ENCODE results near the gene CSMD2. TPM values are rescaled to one million over a fixed set of nuclear protein-coding genes. Genes with fewer than 3 reads are reported as not detected.

Gene CSMD2
- total RNA-seq, 1 donor from 2014 or later: 1.8 TPM

DNA sequence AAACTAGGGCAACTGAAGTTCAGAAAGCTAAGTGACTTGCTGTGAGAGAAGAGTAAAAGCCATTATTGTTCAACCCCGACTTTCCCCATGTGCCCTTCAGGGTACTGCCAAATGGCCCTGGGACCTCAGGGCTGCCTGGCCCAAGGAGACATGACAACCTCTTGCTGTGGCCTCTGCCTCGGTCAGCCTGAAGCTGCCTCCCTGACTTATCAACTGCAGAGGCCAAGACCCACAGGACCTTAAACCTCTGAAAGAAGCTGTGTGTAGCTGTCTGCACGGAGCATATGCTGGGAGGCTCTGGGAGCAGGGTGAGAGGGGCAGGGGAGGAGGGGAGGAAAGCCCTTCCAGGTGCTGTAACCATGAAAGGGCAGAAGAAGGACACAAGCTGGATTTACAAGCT is 265.3 kb downstream of the CSMD2 start:
- peaks cover 27% of the 10 kb centered on the region for H3K27me3 Mint-ChIP-seq
- no peaks in the 10 kb centered on the region for H3K36me3 Mint-ChIP-seq
- H3K4me1 Mint-ChIP-seq (ENCODE audit: unreplicated experiment): no peaks in the 10 kb centered on the region
- no peak for DNase-seq (ENCODE audit: extremely low spot score, unreplicated experiment)
- no peak overlapping the region for H3K27ac Mint-ChIP-seq
- H3K9me3 Mint-ChIP-seq: no peaks in the 10 kb centered on the region
- TF ChIP-seq CTCF (conservative IDR thresholded peaks at IDR 0.05): no peak
- H3K4me3 Mint-ChIP-seq: no peak overlapping the region

GRCh38 chr1:33898881-33899280 is 266.1 kb downstream of the CSMD2 start:
- TF ChIP-seq CTCF (conservative IDR thresholded peaks at IDR 0.05): no peak
- Mint-ChIP-seq H3K4me1 (ENCODE audit: unreplicated experiment) (no peaks in the 10 kb centered on the region), H3K27ac (no peak overlapping the region), H3K36me3 (no peaks in the 10 kb centered on the region), H3K4me3 (no peak overlapping the region), H3K27me3 (peaks cover 27% of the 10 kb centered on the region), H3K9me3 (no peaks in the 10 kb centered on the region)
- no peak for DNase-seq (ENCODE audit: extremely low spot score, unreplicated experiment)

DNA sequence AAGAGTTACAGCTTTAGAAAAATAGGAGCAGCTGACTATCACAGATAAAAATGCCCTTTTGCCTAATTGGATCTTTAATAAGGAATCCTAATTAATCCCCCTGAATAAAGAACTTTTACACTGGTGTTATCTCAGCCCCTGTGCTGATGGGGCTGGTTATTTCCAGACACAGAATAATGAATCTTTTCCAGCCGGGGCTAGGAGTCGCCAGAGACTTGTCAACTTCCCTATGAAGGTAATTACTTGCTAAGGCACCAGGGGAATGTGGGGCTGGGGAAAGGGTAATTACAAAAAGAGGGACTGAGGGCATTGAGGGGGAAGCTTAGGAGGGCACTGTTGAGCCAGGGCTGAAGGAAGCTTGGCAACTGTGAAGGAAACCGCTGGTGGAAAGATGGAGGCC is 266.6 kb downstream of the CSMD2 start:
- Mint-ChIP-seq H3K36me3 (no peaks in the 10 kb centered on the region), H3K9me3 (no peaks in the 10 kb centered on the region), H3K4me3 (no peak overlapping the region), H3K4me1 (ENCODE audit: unreplicated experiment) (no peaks in the 10 kb centered on the region), H3K27me3 (peaks cover 22% of the 10 kb centered on the region), H3K27ac (no peak overlapping the region)
- no peak for TF ChIP-seq CTCF (conservative IDR thresholded peaks at IDR 0.05)
- no peak for DNase-seq (ENCODE audit: extremely low spot score, unreplicated experiment)

DNA sequence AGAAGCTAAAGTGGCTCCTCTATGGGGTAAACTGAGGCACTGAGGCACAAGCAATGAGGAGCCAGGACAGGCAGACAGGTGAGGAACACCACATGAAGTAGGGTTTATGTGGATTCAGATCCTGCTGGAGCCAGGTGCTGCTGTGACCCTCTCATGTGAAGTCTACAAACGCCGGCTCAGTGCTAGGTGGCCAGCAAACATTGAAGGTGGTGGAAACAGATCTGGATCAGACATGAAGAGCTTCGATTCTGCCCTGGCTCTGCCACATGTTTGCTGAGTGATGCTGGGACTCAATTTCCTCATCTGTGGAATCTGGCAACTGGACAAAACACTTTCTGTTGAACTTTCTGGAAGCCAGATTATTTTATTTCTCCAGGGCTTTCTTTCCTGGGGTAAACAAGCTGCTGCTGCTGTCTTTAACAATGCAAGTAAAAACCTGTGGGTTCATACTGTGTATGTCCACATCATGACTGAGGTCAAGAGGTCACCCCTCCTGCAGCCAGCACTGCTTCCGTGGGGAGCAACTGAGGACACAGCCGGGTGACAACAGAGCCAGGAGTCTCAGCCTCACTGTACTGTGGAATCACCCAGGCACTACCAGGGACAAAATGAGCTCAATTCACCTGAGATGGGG is 267.8 kb downstream of the CSMD2 start:
- Mint-ChIP-seq H3K4me3 (no peak overlapping the region), H3K27ac (no peak overlapping the region), H3K36me3 (no peaks in the 10 kb centered on the region), H3K4me1 (ENCODE audit: unreplicated experiment) (no peaks in the 10 kb centered on the region), H3K27me3 (peaks cover 15% of the 10 kb centered on the region), H3K9me3 (no peaks in the 10 kb centered on the region)
- DNase-seq (ENCODE audit: extremely low spot score, unreplicated experiment): no peak
- no peak for TF ChIP-seq CTCF (conservative IDR thresholded peaks at IDR 0.05)

DNA sequence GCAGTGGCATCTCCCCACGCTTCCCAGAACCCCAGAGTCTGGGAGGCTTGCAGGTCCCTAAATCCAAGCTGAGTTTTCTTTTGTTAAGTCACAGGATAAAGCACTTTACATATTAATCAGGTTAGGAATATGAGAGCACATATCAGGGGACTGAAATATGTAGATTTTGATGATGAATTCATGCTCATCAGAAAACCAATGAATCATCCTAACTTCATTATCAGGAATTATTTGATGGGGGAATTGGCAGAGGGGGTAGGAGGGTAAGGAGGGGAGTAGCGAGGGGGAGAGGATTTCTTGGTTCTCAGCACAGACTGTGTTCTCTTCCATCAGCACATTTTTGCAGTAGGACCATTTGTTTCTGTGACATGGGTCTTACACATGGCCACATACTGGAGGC is 269.1 kb downstream of the CSMD2 start:
- Mint-ChIP-seq H3K27ac (no peak overlapping the region), H3K27me3 (peaks cover 6% of the 10 kb centered on the region), H3K9me3 (no peaks in the 10 kb centered on the region), H3K4me1 (ENCODE audit: unreplicated experiment) (no peaks in the 10 kb centered on the region), H3K36me3 (no peaks in the 10 kb centered on the region), H3K4me3 (no peak overlapping the region)
- no peak for TF ChIP-seq CTCF (conservative IDR thresholded peaks at IDR 0.05)
- no peak for DNase-seq (ENCODE audit: extremely low spot score, unreplicated experiment)

GRCh38 chr1:33895396-33895795 is 269.6 kb downstream of the CSMD2 start:
- DNase-seq (ENCODE audit: extremely low spot score, unreplicated experiment): no peak
- H3K4me1 Mint-ChIP-seq (ENCODE audit: unreplicated experiment): no peaks in the 10 kb centered on the region
- H3K4me3 Mint-ChIP-seq: no peak overlapping the region
- no peaks in the 10 kb centered on the region for H3K36me3 Mint-ChIP-seq
- no peak for TF ChIP-seq CTCF (conservative IDR thresholded peaks at IDR 0.05)
- H3K27ac Mint-ChIP-seq: no peak overlapping the region
- peaks cover 6% of the 10 kb centered on the region for H3K27me3 Mint-ChIP-seq
- no peaks in the 10 kb centered on the region for H3K9me3 Mint-ChIP-seq

Measured in type B pancreatic cell (in vitro differentiated cells).